Measurements from ENCODE around the gene SLC15A2. TPM values are rescaled to one million over a fixed set of nuclear protein-coding genes. Genes with fewer than 3 reads are reported as not detected.
"Not testable (repeated sequence)": the region's sequence is repeated elsewhere in the genome, so short reads cannot be mapped to it uniquely, and the experiment has no call there.

SLC15A2 gene
- total RNA-seq, 4 donors from 2014 or later: 0.53 to 6.6 (median 2.1) TPM

DNA sequence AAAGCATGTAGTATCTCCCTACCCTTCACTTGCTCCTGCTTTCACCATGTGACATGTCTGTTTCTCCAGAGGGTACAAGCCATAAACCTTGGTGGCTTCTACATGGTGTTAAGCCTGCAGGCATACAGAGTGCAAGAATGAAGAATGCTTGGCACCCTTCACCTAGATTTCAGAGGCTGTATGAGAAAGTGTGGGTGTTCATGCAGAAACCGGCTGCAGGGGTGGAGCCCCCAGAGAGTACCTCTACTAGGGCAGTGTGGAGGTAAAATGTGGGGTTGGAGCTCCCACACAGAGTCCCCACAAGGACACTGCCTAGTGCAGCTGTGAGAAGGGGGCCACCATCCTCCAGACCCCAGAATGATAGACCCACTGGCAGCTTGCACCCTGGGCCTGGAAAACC is 32.2 kb downstream of the SLC15A2 start:
- TF ChIP-seq CTCF (IDR thresholded peaks at IDR 0.05) (no peak), POLR2A (IDR thresholded peaks at IDR 0.05) (no peak)
- no peak overlapping the region for H3K4me3 ChIP-seq
- H3K27ac ChIP-seq: no peak overlapping the region
- no peak for DNase-seq
- no peaks in the 10 kb centered on the region for H3K9me3 ChIP-seq
- no peaks in the 10 kb centered on the region for H3K36me3 ChIP-seq
- H3K27me3 ChIP-seq: no peaks in the 10 kb centered on the region
- H3K4me1 ChIP-seq: no peaks in the 10 kb centered on the region

GRCh38 chr3:121938141-121938855 is 44.1 kb downstream of the SLC15A2 start:
- peak in 1 of 3 donors; percentile 47 for DNase-seq
- H3K36me3 ChIP-seq, H3K27ac ChIP-seq, H3K27me3 ChIP-seq, H3K9me3 ChIP-seq, H3K4me3 ChIP-seq, H3K4me1 ChIP-seq: not testable (repeated sequence)

DNA sequence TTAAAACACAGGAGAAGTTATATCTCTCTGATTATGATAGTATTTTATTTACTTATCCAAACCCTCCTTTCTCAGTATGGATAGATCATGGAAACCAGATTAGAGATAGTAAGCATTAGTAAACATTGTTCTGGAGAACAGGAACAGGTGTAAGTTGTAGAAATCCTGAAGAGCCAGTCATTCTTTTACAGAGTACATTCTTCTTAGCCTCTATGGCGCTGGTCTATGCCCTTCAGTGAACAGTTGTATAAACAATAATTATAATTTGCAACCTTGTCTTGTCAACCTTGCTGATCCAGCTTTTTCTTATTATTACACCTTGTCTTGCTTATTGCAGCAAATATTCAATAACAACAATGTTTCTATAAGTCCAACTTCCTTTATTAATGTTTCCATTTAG is 47.4 kb downstream of the SLC15A2 start:
- Histone ChIP-seq H3K4me3 (no peak overlapping the region), H3K27ac (no peak overlapping the region), H3K27me3 (no peaks in the 10 kb centered on the region), H3K36me3 (peaks cover 0 to 5% (median 0%) of the 10 kb centered on the region in 3 donors), H3K4me1 (no peaks in the 10 kb centered on the region), H3K9me3 (no peaks in the 10 kb centered on the region)
- TF ChIP-seq POLR2A (IDR thresholded peaks at IDR 0.05): no peak
- TF ChIP-seq CTCF (IDR thresholded peaks at IDR 0.05): no peak
- DNase-seq: no peak

GRCh38 chr3:121942116-121942786 is 48.0 kb downstream of the SLC15A2 start:
- no peak overlapping the region for H3K27ac ChIP-seq
- no peak for DNase-seq
- TF ChIP-seq CTCF (IDR thresholded peaks at IDR 0.05): no peak
- no peak for TF ChIP-seq POLR2A (IDR thresholded peaks at IDR 0.05)

DNA sequence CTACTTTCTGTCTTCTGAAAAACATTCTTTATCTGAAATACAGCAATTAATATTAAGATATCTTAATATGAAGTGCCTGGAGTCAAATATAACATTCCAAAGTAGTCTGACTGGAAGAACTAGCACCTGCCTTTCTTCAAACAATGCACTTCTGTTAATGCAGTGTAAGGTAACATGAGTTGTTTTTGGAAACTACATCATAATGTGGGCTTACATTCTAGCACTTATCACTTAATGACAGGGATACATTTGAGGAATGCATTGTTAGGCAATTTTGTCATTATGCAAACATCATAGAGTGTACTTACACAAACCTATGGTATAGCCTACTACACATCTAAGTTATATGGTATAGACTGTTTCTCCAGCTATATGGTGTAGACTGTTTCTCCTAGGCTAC is 49.2 kb downstream of the SLC15A2 start:
- Histone ChIP-seq H3K4me3 (no peak overlapping the region), H3K27me3 (no peaks in the 10 kb centered on the region), H3K4me1 (no peaks in the 10 kb centered on the region), H3K36me3 (peaks cover 0 to 5% (median 0%) of the 10 kb centered on the region in 3 donors), H3K9me3 (no peaks in the 10 kb centered on the region), H3K27ac (no peak overlapping the region)
- TF ChIP-seq POLR2A (IDR thresholded peaks at IDR 0.05) (no peak), CTCF (IDR thresholded peaks at IDR 0.05) (no peak)
- no peak for DNase-seq

More at GRCh38 chr3:121942116-121942786, 48.0 kb downstream of the SLC15A2 start:
- Histone ChIP-seq H3K9me3 (no peaks in the 10 kb centered on the region), H3K36me3 (peaks cover 0 to 5% (median 0%) of the 10 kb centered on the region in 3 donors), H3K27me3 (no peaks in the 10 kb centered on the region), H3K4me1 (no peaks in the 10 kb centered on the region), H3K4me3 (no peak overlapping the region)

- H3K4me3 ChIP-seq: no peak overlapping the region
- no peaks in the 10 kb centered on the region for H3K9me3 ChIP-seq
- no peak for DNase-seq
- no peaks in the 10 kb centered on the region for H3K27me3 ChIP-seq
- TF ChIP-seq CTCF (IDR thresholded peaks at IDR 0.05): no peak
- TF ChIP-seq POLR2A (IDR thresholded peaks at IDR 0.05): no peak
- no peak overlapping the region for H3K27ac ChIP-seq
- no peaks in the 10 kb centered on the region for H3K36me3 ChIP-seq
- no peaks in the 10 kb centered on the region for H3K4me1 ChIP-seq
Observed at GRCh38 chr3:121948641-121949040, 54.4 kb downstream of the SLC15A2 start.

All from Peyer's patch (tissue), 4 donors.